T-helper 2 cell (primary cell): Measurements from ENCODE around the gene NRG2.

Experiments
- DNase-seq, 5 experiments: peaks; one replicate each; pipeline versions ENCODE4 v3.0.0 to v3.0.0-alpha.2; 2012 to 2022

Gene NRG2

DNA sequence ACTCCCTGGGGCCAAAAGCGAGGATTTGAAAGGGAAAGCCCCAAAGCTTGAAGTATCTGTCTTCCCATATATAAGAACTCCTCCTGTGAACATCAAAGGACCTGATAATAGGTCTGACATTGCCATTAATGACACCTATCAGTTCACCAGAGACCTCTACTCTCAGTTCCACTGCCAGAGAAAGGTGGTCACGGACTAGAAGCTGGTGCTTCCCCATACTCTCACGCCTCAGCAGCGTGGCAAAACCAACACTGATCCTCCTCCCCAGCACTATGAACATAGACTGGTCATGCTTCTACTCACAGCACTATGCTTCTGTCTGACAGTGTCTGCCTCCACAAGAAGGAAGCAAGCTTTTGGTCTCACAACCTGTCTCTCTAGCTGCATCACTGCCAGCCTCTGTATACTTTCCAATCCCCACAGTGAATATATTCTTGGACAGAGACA lies 37.9 kb downstream of the NRG2 start:
- no peak for DNase-seq

DNA sequence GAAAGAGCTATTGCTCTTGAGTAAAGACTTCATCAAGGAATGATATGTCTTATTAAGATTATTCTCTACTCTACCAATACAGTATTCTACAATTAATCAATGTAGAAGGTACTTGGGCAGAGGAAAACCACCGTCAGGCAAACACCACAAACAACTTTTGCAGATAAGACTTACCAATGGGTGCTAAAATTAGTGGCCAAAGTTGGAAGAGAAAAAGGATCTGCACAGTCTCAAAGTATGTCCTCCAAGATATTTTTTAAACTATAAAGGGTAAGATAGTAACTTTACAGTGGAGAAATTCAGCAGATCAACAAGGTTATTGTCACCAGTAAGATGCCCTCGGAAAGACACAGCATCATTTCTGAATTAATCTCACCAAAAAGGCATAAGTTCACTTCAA lies 38.9 kb downstream of the NRG2 start:
- no peak for DNase-seq

DNA sequence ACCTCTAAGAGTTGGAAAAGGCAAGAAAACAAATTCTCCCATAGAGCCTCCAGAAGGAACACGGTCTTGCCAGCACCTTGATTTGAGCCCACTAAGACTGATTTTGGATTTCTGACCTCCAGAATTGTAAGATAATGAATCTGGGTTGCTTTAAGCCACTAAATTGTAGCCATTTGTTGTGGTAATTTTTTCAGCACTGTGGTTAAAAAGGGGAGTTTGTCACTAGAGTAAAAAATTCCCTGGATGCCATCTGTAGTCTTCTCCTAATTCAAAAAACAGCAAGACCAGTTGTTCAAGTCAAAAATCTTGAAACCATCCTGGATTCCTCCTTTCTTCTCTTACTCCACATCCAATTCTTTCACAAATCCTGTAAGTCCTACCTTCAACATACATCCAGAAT lies 39.6 kb downstream of the NRG2 start:
- no peak for DNase-seq

DNA sequence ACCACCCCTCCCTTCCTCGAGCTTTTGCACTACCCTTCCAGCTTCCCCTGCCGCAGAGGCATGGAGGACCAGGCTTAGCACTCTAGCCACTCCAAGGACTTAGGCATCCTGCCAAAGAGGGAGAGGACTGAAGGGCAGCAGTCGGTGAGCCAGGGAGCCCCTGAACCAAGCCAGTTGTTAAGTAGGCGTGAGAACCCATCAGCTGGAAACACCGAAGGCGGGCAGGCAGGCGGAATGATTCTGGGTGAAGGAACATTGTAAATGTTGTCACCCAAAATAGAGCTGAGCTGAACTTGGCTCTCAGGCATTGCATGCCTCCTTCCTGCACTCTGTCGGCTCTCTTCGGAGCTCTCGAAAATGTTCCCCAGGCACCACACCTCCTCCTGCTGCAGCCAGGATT lies 42.8 kb downstream of the NRG2 start:
- DNase-seq = no peak

DNA sequence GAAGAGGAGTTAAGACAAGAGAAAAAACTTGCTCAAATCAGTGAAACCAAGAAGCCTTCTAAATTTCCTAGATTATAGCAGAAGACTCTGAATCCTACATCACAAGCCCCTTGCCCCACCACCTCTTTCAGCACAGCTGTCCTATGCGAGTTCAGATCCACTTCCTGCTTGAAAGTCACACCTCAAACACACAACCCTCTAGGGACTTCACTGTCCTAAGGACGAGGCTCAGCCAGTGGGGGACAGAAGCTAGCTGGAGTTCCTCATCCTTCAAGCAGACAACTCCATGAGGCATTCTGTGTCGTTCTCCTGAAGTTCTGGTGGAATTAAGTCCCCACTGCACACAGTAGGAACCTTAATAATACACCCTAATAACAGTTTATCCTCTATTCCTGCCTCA lies 44.3 kb downstream of the NRG2 start:
- DNase-seq = no peak

GRCh38 chr5:139997276-139997675 lies 45.8 kb downstream of the NRG2 start:
- no peak for DNase-seq

- no peak for DNase-seq
Observed at GRCh38 chr5:139995929-139996328, 47.2 kb downstream of the NRG2 start.

- DNase-seq = no peak
Observed at GRCh38 chr5:139994234-139994633, 48.9 kb downstream of the NRG2 start.

DNA sequence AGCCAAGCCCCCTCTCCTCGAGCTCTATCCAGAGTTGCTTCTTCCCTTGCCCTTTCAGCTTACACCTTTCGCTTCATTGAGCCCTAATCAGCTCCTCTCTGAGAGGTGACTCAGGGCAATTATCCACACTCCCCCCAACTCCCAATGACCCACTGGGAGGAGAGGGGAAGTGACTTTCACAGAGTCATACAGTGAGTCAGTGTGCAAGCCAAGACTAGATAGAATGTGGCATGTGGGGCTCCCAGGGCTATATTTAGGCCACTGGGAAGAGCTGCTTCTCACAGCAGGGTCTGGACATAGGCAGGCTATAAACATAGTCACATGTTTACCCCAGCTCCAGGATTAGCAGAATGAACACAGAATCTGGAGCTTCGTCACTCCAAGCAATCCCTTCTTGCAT lies 57.4 kb downstream of the NRG2 start:
- no peak for DNase-seq

DNA sequence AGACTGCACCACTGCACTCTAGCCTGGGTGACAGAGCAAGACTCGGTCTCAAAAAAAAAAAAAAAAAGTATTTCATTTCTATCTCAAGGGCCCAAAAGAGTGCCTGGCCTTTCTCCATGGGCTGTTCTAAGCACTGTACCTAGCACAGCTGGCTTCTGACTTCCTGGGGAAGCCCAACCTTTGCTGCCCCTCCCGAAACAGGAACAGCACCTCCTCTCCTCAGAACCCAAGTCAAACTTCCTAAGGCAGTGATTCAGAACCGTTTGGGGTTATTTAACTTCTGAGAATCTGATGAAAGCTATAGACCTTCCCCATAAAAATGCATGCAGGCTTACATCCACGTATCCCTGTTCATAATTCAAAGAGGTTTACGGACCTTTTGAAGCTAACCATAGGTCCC lies 57.8 kb downstream of the NRG2 start:
- DNase-seq = no peak

GRCh38 chr5:139984816-139985215 lies 58.3 kb downstream of the NRG2 start:
- DNase-seq = no peak

GRCh38 chr5:139982975-139983240 lies 60.2 kb downstream of the NRG2 start:
- DNase-seq = no peak

DNA sequence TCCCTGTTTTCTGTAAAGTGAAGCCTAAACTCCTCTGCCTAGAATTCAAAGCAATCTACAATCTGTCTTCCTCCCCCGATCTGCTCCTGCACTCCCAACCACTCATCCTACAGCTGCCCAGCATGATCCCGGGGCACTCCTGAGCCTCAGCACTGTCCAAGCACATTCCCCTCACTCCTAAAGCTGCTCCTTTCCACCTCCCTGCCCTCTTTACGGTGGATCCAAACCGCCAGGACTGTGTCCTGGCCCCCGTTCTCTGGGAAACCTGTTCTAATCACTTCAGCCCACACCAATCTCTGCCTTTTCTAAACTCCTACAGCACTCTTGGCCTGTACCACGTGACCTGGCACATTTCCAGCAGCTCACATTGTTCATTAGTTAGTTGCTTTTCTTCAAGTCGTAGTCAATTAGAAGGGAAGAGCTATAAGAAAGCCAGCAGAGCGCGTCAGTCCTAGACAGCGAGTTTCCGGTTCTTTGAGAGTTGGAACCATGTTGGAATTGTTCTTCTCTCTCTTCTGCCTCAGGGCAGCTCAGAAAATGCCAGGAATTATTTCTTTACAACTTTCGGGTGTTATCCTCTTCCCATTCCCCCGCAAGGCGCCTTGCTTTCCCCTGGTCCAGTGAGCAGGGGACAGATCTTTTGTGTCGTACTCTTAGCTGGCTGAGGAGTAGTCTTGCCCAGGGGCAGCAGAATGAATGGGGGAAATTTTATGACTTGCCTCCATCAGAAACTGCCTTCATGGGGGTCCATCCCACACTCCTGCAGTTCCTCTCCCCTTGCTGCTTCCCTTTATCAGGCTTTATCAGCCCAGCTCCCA lies 60.7 kb downstream of the NRG2 start:
- DNase-seq = no peak

DNA sequence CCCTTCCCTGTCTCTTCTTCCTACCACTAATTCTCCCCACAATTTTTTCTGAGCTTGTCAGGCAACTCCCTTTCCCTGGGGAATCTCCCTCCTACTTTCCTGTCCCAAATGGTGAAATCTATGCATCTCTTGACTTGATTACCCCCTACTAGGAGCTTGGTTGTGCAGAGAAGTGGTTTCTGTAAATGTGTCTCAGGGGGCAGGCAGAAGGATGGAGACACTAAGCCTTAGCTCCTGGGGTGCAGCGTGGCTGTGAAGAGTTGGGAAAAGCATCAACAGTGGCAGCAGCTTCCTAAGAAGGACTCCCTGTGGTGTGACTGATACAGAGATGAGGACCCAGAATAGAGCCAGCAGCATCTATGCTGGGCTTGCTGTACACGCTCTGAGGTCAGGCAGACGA lies 62.3 kb downstream of the NRG2 start:
- DNase-seq = no peak

DNA sequence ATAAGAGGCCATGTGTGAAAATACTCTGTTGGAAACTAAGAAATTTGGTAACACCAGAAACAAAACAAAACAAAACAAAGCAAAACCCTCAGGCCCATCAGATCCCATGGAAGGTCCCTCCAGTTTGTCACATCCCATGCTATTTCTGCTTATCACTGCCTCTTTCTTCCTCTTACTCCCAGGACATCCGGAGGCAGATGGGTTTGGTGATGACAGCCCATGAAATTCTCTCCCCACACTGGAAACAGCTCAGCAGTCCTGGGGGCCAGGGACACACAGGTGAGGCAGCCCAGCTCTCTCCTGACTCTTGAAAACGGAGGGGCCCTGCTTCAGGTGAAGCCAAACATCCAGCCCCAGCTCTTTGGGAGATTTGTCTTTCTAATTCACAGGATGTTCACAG lies 63.2 kb downstream of the NRG2 start:
- no peak for DNase-seq

- DNase-seq = no peak
Observed at GRCh38 chr5:139979518-139979917, 63.6 kb downstream of the NRG2 start.

GRCh38 chr5:139976703-139977102 lies 66.4 kb downstream of the NRG2 start:
- DNase-seq = no peak

- no peak for DNase-seq
Observed at GRCh38 chr5:139975942-139976341, 67.2 kb downstream of the NRG2 start.

GRCh38 chr5:139975306-139975705 lies 67.8 kb downstream of the NRG2 start:
- no peak for DNase-seq

DNA sequence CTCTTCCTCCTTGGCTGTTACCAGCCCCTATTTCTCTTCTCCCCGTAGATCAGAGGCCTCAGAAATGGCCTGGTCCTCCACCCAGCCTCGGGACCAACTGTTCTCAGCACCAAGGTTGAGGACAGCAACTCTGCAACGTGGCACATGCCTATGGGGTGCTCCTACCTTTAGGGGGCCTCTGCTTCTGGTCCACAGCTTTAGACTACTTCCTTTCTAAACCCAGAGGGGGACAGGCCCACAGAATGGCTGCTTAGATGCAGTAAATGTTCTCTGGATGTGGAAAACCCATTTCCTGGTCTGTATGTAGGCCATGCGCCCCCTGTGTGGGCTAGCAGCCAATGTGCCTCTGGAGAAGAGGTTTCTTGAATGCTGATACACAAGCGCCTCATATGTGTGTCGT lies 68.4 kb downstream of the NRG2 start:
- DNase-seq = no peak

DNA sequence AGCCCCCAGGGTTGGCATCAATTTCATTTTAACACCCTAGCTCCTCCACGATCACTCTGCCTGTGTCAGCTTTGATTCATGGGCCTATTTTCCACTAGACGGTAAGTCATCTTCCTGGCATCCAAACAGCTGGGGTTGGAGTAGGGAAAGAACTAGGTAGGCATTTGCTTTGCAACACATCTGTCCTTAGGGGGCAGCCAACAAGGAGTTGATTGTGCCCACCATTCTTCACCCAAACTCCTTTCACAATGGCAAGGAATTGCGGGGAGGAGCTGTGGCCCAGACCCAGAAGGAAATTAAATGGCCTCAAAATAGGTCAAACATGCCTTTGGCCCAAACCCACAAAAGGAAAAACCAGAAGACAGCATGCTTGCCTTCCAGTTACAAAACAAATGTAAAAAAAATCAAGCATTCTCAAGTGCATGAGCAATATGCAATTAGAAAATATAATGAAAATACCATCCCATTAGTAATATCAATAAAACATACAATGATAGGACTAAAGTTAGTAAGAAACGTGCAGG lies 71.8 kb downstream of the NRG2 start:
- no peak for DNase-seq

- DNase-seq = no peak
Observed at GRCh38 chr5:139969318-139969717, 73.8 kb downstream of the NRG2 start.

GRCh38 chr5:139968547-139969261 lies 74.4 kb downstream of the NRG2 start:
- DNase-seq = peak; percentile 60 to 84 (median 73)

DNA sequence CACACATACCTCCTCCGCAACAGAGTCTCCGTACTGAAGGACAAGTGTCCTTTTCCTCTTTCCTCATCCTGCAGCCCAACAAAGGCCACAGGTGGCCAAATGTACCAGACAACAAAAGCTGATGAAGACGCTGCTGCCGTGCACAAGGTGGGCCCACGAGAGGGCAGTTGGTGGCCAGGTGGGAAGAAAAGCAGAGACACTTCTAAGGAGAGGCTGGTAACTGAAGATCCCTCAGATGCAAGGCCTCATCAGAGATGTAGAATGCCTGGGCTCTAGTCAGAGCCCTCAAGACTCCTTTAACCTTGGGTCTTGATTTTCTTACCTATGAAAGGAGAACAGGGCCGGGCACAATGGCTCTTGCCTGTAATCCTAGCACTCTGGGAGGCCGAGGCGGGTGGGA lies 75.7 kb downstream of the NRG2 start:
- no peak for DNase-seq
